ENCODE results near the gene ECT2L. TPM values are rescaled to one million over a fixed set of nuclear protein-coding genes. Genes with fewer than 3 reads are reported as not detected.
A peak's percentile ranks its signal among the peaks of the same experiment; 100 is the strongest.

Gene ECT2L
- total and polyA plus RNA-seq, 2 of the 13 experiments (the other 11 are each of a cell fraction or from before 2014, with no cell fraction given) = 0.12 TPM; not detected in 1

DNA sequence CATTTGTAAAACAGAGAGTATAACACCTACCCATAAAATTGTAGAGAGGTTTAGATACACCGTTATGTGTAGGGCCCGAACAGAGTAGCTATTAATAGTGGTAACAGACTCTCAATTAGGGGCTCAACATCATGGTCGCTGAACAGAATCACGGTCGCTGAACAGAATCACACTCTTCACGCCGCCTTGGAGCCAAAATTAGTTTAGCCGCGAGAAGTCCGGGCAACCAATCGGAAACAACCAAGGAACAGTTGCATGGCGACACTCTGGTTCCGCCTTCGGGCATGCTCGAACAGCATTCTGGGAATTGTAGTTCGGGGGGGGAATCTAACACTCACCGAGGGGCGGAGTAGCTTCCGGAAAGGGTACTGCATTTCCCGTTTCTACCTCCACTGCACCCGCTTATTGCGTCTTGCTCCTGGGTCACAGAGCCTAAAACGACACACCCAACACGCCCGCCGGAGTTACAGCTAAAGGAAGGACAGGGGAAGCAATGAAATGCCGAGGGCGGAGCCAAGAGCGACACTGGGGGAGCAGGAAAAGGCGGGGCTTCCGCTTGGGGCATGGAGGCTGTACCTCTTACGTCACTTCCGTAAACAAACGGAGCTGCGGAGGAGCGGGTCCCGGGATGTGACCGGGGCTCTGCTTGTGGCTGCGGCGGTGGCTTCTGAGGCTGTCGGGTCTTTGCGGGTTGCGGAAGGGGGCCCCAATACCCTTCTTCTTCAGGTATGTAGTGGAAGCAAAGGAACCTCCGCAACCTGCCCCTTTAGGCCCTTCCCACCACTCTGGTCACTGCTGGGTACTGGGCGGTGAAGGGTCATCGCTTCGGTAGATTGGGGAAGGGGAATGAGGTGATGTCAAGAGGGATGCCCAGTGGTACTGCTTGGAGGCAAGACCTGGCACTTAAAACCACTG, 22.5 kb upstream of the ECT2L start, which contains the start of gene CCDC28A (continued):
- TF ChIP-seq, protein P1, sequence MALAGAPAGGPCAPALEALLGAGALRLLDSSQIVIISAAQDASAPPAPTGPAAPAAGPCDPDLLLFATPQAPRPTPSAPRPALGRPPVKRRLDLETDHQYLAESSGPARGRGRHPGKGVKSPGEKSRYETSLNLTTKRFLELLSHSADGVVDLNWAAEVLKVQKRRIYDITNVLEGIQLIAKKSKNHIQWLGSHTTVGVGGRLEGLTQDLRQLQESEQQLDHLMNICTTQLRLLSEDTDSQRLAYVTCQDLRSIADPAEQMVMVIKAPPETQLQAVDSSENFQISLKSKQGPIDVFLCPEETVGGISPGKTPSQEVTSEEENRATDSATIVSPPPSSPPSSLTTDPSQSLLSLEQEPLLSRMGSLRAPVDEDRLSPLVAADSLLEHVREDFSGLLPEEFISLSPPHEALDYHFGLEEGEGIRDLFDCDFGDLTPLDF (CRISPR knock-in tag; IDR thresholded peaks at IDR 0.05) = peak; percentile 65; the same call in 1 of the 2 replicates
- TF ChIP-seq GZF1 (CRISPR knock-in tag; IDR thresholded peaks at IDR 0.05) (no peak), ZNF644 (CRISPR knock-in tag; IDR thresholded peaks at IDR 0.05; ENCODE audit: low read depth) (no peak), DMAP1 (CRISPR knock-in tag; IDR thresholded peaks at IDR 0.05) (peak; percentile 82), NFKBIZ (CRISPR knock-in tag; IDR thresholded peaks at IDR 0.05) (no peak), POLR2G (IDR thresholded peaks at IDR 0.05; ENCODE audit: low read depth, low read length) (peak; percentile 85), ZFYVE20 (CRISPR knock-in tag; IDR thresholded peaks at IDR 0.05; ENCODE audit: borderline replicate concordance, low read depth) (0 out of 2 replicates have a peak, but pooled peaks have one; percentile 47), NBN (conservative IDR thresholded peaks at IDR 0.05) (no peak), ZNF33B (CRISPR knock-in tag; IDR thresholded peaks at IDR 0.05) (0 out of 2 replicates have a peak, but pooled peaks have one; percentile 36), MBNL3 (CRISPR knock-in tag; conservative IDR thresholded peaks at IDR 0.05) (no peak), NCOR1 (IDR thresholded peaks at IDR 0.05; ENCODE audit: borderline replicate concordance, low read length) (peak; percentile 69; the same call in 1 of the 2 replicates), NFIC (IDR thresholded peaks at IDR 0.05; ENCODE audit: low read length) (no peak), DZIP1 (CRISPR knock-in tag; IDR thresholded peaks at IDR 0.05) (no peak), POLR2A (IDR thresholded peaks at IDR 0.05; ENCODE audit: insufficient read depth in 1 of 2, low read depth in 2 of 2, low read length in 2 of 2) (peak; percentile 69 to 70), SCMH1 (CRISPR knock-in tag; IDR thresholded peaks at IDR 0.05; ENCODE audit: borderline replicate concordance) (no peak), ZNF850 (CRISPR knock-in tag; conservative IDR thresholded peaks at IDR 0.05) (no peak), ZNF468 (CRISPR knock-in tag; IDR thresholded peaks at IDR 0.05) (no peak), MAFK (conservative IDR thresholded peaks at IDR 0.05 in 1 of 2, IDR thresholded peaks at IDR 0.05 in 1 of 2; ENCODE audit: low read length in 2 of 2) (no peak), ZNF572 (CRISPR knock-in tag; IDR thresholded peaks at IDR 0.05) (no peak), ZNF678 (CRISPR knock-in tag; IDR thresholded peaks at IDR 0.05) (no peak), ZNF513 (CRISPR knock-in tag; conservative IDR thresholded peaks at IDR 0.05) (no peak; the same call in 1 of the 2 replicates), ZKSCAN1 (IDR thresholded peaks at IDR 0.05; ENCODE audit: low read length) (no peak), BHLHE40 (IDR thresholded peaks at IDR 0.05; ENCODE audit: low read length) (no peak), TP53 (CRISPR knock-in tag; conservative IDR thresholded peaks at IDR 0.05) (peak; percentile 38; the same call in 1 of the 2 replicates)
- TF ChIP-seq, protein P2, sequence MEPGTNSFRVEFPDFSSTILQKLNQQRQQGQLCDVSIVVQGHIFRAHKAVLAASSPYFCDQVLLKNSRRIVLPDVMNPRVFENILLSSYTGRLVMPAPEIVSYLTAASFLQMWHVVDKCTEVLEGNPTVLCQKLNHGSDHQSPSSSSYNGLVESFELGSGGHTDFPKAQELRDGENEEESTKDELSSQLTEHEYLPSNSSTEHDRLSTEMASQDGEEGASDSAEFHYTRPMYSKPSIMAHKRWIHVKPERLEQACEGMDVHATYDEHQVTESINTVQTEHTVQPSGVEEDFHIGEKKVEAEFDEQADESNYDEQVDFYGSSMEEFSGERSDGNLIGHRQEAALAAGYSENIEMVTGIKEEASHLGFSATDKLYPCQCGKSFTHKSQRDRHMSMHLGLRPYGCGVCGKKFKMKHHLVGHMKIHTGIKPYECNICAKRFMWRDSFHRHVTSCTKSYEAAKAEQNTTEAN (CRISPR knock-in tag; conservative IDR thresholded peaks at IDR 0.05) = no peak
